ENCODE data around the gene SNX25.

DNA sequence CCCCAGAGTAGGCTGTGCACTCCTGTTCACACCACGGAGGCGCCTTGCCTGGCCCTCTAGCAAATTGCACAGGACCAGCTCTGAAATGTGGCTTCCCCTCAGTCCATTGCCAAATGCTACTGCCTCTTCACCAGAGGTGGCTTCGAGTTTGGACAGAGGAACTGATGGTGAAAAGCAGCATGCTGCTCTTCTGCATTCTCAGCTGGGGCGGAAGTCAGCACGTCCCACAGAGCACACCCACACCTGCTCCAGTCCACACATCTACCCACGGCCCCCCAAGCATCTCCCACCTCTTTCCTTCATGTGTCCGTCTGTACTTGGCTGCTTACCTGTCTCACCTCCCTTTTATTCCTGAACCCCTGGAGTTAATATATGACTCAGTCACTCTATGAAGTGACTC is 142.8 kb downstream of the SNX25 start:
- no peak for TF ChIP-seq RFX5 (IDR thresholded peaks at IDR 0.05; ENCODE audit: low read length)
- no peak for TF ChIP-seq SIN3A (IDR thresholded peaks at IDR 0.05; ENCODE audit: borderline replicate concordance, low read depth, low read length)
- TF ChIP-seq, protein P1, sequence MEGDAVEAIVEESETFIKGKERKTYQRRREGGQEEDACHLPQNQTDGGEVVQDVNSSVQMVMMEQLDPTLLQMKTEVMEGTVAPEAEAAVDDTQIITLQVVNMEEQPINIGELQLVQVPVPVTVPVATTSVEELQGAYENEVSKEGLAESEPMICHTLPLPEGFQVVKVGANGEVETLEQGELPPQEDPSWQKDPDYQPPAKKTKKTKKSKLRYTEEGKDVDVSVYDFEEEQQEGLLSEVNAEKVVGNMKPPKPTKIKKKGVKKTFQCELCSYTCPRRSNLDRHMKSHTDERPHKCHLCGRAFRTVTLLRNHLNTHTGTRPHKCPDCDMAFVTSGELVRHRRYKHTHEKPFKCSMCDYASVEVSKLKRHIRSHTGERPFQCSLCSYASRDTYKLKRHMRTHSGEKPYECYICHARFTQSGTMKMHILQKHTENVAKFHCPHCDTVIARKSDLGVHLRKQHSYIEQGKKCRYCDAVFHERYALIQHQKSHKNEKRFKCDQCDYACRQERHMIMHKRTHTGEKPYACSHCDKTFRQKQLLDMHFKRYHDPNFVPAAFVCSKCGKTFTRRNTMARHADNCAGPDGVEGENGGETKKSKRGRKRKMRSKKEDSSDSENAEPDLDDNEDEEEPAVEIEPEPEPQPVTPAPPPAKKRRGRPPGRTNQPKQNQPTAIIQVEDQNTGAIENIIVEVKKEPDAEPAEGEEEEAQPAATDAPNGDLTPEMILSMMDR (IDR thresholded peaks at IDR 0.05): no peak
- TF ChIP-seq, protein P2, sequence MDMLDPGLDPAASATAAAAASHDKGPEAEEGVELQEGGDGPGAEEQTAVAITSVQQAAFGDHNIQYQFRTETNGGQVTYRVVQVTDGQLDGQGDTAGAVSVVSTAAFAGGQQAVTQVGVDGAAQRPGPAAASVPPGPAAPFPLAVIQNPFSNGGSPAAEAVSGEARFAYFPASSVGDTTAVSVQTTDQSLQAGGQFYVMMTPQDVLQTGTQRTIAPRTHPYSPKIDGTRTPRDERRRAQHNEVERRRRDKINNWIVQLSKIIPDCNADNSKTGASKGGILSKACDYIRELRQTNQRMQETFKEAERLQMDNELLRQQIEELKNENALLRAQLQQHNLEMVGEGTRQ (IDR thresholded peaks at IDR 0.05; ENCODE audit: borderline replicate concordance, low read depth, low read length): no peak
- TF ChIP-seq CHD2 (IDR thresholded peaks at IDR 0.05; ENCODE audit: low read length, partially characterized antibody): no peak
- TF ChIP-seq, protein P3, sequence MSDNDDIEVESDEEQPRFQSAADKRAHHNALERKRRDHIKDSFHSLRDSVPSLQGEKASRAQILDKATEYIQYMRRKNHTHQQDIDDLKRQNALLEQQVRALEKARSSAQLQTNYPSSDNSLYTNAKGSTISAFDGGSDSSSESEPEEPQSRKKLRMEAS (IDR thresholded peaks at IDR 0.05; ENCODE audit: low read depth): no peak
- TF ChIP-seq POLR2AphosphoS5 (IDR thresholded peaks at IDR 0.05; ENCODE audit: low read depth, low read length): no peak
